GM12801 (cell line): Measurements from ENCODE around the gene MAFB.

Source experiments
- TF ChIP-seq, protein P1 (sequence below): IDR thresholded peaks from one replicate; pipeline ENCODE4 v1.5.1; 2011; ENCODE audit warnings: control low read depth; ENCODE audit not compliant: insufficient read length; ENCODE audit errors: extremely low read depth

MAFB gene

DNA sequence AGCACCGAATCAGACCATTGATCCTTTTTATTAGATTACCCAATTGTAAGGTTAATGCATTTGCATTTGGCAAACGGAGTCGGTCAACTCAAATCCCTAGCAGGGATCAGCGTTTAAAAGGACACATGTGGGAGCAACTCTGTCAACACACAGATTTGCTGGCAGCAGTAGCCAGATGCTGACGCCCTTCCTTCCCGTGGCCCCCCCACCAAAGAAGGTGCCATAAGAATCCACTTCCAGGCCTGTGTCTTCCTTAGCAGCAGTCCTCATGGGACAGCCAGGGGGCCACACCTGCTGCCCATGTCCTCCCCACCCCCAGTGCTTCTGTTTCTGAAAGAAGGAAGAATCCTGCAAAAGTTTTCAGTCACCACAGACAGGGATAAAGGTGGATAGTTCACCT lies 24.5 kb upstream of the MAFB start:
- TF ChIP-seq, protein P1, sequence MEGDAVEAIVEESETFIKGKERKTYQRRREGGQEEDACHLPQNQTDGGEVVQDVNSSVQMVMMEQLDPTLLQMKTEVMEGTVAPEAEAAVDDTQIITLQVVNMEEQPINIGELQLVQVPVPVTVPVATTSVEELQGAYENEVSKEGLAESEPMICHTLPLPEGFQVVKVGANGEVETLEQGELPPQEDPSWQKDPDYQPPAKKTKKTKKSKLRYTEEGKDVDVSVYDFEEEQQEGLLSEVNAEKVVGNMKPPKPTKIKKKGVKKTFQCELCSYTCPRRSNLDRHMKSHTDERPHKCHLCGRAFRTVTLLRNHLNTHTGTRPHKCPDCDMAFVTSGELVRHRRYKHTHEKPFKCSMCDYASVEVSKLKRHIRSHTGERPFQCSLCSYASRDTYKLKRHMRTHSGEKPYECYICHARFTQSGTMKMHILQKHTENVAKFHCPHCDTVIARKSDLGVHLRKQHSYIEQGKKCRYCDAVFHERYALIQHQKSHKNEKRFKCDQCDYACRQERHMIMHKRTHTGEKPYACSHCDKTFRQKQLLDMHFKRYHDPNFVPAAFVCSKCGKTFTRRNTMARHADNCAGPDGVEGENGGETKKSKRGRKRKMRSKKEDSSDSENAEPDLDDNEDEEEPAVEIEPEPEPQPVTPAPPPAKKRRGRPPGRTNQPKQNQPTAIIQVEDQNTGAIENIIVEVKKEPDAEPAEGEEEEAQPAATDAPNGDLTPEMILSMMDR: no peak

DNA sequence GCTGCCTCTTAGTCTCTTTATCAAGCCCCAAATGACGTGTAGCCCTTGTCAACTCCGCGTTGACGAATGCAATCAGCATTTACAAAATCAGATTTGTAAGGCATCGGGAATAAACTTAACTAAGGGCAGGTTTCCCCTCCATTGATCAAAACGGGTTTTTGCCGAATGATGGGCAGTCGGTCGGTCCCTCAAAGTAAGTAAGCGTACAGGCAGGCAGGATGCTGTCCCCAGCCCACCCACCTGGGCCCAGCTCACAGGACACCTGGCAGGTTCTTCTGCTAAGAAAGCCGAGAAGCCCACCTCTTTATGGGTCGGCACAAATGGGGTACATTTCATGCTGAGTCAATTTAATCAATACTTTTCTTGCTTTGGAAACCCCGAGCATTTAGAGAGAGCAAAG lies 22.0 kb upstream of the MAFB start:
- TF ChIP-seq, protein P1: no peak

DNA sequence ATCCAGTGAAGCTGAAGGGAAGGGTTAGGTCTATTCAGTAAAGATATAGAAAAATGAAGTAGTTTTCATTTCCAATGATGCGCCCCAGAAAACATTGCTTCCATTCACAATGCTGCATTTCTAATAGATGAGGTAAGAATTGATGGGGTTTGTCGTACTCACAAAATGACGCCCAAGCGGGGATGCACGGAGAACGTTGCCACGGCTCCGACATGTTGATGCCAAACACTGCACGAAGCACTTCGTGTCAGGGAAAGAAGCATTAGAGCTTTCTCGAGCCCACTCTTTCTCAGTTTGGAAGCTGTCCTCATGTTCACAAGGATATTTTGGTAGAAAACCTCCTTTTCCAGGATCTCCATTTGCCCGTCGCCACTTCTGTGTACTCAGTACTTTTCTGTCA lies 21.6 kb upstream of the MAFB start:
- TF ChIP-seq, protein P1: no peak

DNA sequence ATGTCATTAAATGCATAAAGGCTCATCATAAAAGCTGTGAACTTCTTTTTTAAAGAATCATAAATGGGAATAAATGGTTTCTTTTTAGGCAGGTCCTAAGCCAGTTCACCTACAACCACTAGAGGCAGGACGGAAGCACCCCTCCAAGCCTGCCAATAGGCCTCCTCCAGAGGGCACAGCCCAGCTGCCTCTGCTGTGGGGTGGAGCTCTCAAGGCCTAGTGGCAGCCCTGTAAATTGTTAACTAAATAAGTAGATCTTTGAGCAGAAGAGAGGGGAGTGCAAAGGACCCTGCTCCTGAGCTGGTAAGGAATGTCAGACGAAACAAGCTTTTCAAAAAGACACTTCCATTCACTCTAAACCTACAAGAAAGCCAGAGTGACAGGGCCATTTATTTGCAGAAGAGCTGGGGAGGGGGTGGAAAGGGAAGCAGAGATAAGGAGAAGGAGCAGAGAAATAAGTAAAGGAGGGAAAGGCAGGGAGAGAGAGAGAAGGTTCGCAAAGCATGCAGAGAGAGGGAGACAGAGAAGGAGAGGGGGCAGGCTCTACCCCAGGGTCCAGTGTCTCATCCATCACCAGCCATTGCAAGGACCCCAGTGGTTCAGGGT lies 18.0 kb upstream of the MAFB start:
- TF ChIP-seq, protein P1: no peak

DNA sequence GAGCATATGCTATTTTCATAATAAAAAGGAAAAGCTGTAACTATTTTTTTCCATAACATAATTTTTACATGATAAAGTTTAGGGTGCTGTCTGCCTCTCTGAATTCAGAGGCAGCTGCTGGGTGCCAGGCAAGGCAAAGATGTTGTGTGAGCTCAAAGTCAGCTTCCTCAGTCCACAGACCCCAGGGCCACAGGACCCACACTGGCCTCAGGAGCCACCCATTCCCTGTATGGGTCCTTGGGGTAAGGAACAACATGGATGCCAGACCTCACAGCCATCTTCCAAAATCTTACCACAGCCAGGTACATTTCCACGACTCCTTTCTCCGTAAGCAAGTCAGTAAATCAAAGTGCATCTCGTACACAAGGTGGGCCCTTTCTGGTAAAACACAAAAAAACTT lies 16.4 kb upstream of the MAFB start:
- TF ChIP-seq, protein P1: no peak

DNA sequence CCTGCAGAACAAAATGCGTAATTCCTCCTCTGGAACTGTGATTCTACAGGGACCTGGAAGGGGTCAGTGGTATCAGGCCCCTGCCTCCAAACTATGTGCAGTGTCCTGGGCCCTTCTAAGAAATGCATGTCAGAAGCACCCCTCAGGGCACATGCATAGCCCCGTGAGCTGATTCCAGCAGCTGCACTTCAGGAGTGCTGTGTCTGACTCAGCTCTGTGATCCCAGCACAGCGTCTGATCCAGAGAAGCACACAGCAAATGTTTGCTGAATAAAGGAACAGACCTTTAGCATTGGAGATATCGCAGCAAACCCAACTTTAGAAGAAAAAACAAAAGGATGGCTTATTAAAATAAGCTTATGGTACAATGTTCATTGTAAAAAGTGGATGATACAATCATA lies 15.8 kb upstream of the MAFB start:
- TF ChIP-seq, protein P1: no peak

DNA sequence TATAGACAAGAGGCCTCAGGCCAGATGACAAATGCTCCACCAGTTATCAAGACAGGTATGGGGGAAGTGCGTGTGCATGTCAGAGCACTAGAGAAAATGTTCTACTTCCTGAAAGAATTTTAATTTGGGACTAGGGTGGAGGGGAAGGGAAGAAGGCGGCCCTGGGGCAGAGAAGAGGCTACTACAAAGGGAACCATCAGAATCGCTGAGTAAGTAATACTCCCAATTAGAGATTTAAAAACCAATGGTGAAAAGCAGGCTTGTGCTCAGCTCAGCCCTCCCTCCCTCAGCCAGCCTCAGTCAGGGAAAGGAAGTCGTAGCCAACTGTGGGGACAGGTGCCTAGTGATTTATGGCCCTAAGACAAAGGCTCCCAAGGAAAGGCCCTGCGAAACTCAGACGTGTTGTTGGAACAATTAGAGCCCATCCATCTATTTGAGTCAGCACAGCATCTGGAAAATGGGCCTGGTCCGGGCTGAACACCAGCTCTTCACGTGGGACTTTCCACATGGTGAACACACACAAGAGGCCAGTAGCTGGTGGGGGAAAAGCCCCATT lies 15.0 kb upstream of the MAFB start:
- TF ChIP-seq, protein P1: no peak
